GM18861 (cell line): ENCODE results near the gene ZCCHC7.
"Not testable (repeated sequence)": the region's sequence is repeated elsewhere in the genome, so short reads cannot be mapped to it uniquely, and the experiment has no call there.

Source experiments
- ATAC-seq: cut with Tn5 transposase; IDR thresholded peaks from one replicate; pipeline ENCODE4 v1.9.1; 2021; ENCODE audit not compliant: unreplicated experiment

ZCCHC7 gene

GRCh38 chr9:37390759-37391158 lies 270.4 kb downstream of the ZCCHC7 start:
- ATAC-seq, result peak; percentile 69

GRCh38 chr9:37392272-37392671 lies 271.9 kb downstream of the ZCCHC7 start:
- ATAC-seq, result no peak

- no peak for ATAC-seq
Measured at GRCh38 chr9:37395229-37395628, 274.9 kb downstream of the ZCCHC7 start.

- no peak for ATAC-seq
Measured at GRCh38 chr9:37395663-37396062, 275.3 kb downstream of the ZCCHC7 start.

GRCh38 chr9:37397948-37398347 lies 277.6 kb downstream of the ZCCHC7 start:
- not testable (repeated sequence) for ATAC-seq

GRCh38 chr9:37398464-37399025 lies 278.2 kb downstream of the ZCCHC7 start:
- no peak for ATAC-seq

GRCh38 chr9:37399336-37399735 lies 279.0 kb downstream of the ZCCHC7 start:
- ATAC-seq, result no peak

- no peak for ATAC-seq
Measured at GRCh38 chr9:37404590-37404989, 284.2 kb downstream of the ZCCHC7 start.

GRCh38 chr9:37405350-37405749 lies 285.0 kb downstream of the ZCCHC7 start:
- ATAC-seq, result no peak

GRCh38 chr9:37405764-37406380 lies 285.5 kb downstream of the ZCCHC7 start:
- ATAC-seq, result no peak

- no peak for ATAC-seq
Measured at GRCh38 chr9:37406603-37407401, 286.4 kb downstream of the ZCCHC7 start.

GRCh38 chr9:37407468-37407867 lies 287.1 kb downstream of the ZCCHC7 start:
- no peak for ATAC-seq
